ENCODE results near the gene ZMAT3.

DNA sequence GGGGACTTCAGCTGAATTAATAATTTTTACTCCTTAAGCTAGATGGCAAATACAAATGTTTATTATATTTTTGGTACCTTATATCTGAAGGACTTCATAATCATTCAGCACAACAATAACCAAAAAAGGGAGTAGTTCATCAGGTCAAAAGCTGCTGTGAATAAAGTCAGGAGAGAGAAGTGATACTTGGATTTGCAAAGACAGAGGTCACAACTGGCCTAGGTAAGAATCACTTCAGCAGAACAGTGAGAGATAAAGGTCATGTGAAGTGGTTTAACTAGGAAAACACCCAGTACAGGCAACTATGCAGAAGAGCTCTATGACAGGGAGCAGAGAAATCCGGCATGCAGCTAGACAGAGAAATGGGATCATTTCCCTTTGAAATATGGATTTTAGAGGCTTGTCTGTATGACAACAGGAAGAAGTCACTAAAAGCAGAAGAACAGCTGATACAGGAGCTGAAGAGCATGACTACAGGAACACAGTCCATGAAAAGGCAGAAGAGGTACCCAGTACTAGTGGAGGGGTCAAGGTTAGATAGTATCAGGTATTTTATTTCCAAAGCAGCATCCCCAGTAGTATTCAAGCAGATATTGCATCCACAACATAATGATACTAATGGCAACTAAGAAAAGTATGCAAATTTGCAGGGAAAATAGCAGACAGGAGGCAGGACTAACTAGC is 25.7 kb downstream of the ZMAT3 start:
- TF ChIP-seq, protein P1, sequence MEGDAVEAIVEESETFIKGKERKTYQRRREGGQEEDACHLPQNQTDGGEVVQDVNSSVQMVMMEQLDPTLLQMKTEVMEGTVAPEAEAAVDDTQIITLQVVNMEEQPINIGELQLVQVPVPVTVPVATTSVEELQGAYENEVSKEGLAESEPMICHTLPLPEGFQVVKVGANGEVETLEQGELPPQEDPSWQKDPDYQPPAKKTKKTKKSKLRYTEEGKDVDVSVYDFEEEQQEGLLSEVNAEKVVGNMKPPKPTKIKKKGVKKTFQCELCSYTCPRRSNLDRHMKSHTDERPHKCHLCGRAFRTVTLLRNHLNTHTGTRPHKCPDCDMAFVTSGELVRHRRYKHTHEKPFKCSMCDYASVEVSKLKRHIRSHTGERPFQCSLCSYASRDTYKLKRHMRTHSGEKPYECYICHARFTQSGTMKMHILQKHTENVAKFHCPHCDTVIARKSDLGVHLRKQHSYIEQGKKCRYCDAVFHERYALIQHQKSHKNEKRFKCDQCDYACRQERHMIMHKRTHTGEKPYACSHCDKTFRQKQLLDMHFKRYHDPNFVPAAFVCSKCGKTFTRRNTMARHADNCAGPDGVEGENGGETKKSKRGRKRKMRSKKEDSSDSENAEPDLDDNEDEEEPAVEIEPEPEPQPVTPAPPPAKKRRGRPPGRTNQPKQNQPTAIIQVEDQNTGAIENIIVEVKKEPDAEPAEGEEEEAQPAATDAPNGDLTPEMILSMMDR (IDR thresholded peaks at IDR 0.05) = no peak
- TF ChIP-seq ZFX (IDR thresholded peaks at IDR 0.05; ENCODE audit: borderline replicate concordance) = no peak
